Mucosa of descending colon (tissue), 3 donors: Measurements from ENCODE around the gene NCEH1. TPM values are rescaled to one million over a fixed set of nuclear protein-coding genes. Genes with fewer than 3 reads are reported as not detected.
"Not testable (repeated sequence)": the region's sequence is repeated elsewhere in the genome, so short reads cannot be mapped to it uniquely, and the experiment has no call there.

Source experiments
- ATAC-seq: fragments of 200-7000 bp; cut with Tn5 transposase; one replicate; pipeline ENCODE4 v1.9.1; 2020; ENCODE audit warnings: mild to moderate bottlenecking, moderate library complexity
- DNase-seq, 3 donors: peaks; one replicate each; pipeline ENCODE4 v3.0.0-alpha.2; 2020
- H3K36me3 ChIP-seq: fragments of 200-600 bp; one replicate; pipeline ENCODE4 v1.8.0; 2021; ENCODE audit warnings: low read depth, mild to moderate bottlenecking
- H3K4me1 ChIP-seq: fragments of 200-600 bp; one replicate; pipeline ENCODE4 v1.8.0; 2021; ENCODE audit warnings: low read depth, mild to moderate bottlenecking
- H3K4me3 ChIP-seq: fragments of 200-600 bp; one replicate; pipeline ENCODE4 v1.8.0; 2021; ENCODE audit warnings: mild to moderate bottlenecking
- H3K9me3 ChIP-seq: fragments of 200-600 bp; one replicate; pipeline ENCODE4 v1.8.0; 2021; ENCODE audit warnings: mild to moderate bottlenecking
- intact Hi-C, 2 donors: fragments of 100-400 bp; cut with DNase I in 1 of 2; cut with micrococcal nuclease in 1 of 2; formaldehyde crosslinking; loops; one replicate each; pipeline versions ENCODE4 v1.11.0 to v1.11.1; 2022; cut with DNase I, micrococcal nuclease
- total RNA-seq, 3 donors: library from RNA; stranded (reverse); fragmentation: NEBNext Ultra II Directional in 2 of 3; extraction: Animal tissue kit (Norgen Biotek cat#: 25700) in 2 of 3; gene quantifications; one replicate each; pipeline versions ENCODE4 v1.2.1 to v1.2.4, GENCODE V29; 2021 to 2023
- TF ChIP-seq, protein P1 (sequence below): fragments of 200-600 bp; IDR thresholded peaks from one replicate; pipeline ENCODE4 v1.8.0; 2022; ENCODE audit warnings: antibody characterized with exemption, mild to moderate bottlenecking
- donor health status: DM: no; HTN: no; CAD: no; lungs with moderate emphysema.
- donor health status: DM: no; HTN: no; CAD: no.
- donor health status: DM: no; HTN: yes; CAD: no.

Gene NCEH1
- total RNA-seq, 3 donors from 2014 or later: 21.5 to 63.9 (median 53.3) TPM

DNA sequence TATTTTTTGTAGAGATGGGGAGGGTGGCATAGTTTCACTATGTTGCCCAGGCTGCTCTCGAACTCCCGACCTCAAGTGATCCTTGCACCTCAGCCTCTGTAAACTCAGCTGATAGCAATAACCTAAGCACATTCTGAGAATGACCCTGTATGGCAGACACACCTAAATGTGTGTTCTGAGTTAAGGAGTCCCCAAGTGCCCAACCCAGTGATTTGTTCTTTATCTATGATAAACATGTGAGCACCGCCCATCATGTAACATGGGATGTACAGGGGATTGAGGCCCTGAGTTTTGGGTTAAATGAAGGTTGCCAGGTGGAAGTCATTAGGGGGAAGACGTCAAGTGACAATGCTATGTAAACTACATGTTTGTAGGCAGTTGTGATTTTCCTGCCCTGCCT lies 5.7 kb downstream of the NCEH1 start:
- TF ChIP-seq, protein P1, sequence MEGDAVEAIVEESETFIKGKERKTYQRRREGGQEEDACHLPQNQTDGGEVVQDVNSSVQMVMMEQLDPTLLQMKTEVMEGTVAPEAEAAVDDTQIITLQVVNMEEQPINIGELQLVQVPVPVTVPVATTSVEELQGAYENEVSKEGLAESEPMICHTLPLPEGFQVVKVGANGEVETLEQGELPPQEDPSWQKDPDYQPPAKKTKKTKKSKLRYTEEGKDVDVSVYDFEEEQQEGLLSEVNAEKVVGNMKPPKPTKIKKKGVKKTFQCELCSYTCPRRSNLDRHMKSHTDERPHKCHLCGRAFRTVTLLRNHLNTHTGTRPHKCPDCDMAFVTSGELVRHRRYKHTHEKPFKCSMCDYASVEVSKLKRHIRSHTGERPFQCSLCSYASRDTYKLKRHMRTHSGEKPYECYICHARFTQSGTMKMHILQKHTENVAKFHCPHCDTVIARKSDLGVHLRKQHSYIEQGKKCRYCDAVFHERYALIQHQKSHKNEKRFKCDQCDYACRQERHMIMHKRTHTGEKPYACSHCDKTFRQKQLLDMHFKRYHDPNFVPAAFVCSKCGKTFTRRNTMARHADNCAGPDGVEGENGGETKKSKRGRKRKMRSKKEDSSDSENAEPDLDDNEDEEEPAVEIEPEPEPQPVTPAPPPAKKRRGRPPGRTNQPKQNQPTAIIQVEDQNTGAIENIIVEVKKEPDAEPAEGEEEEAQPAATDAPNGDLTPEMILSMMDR: no peak
- peaks cover 24% of the 10 kb centered on the region for H3K4me1 ChIP-seq
- DNase-seq (peak in 1 of 3 donors; percentile 34), ATAC-seq (peak; percentile 63)
- intact Hi-C loops: no loop called here
- H3K36me3 ChIP-seq: no peaks in the 10 kb centered on the region
- no peaks in the 10 kb centered on the region for H3K9me3 ChIP-seq
- H3K4me3 ChIP-seq: no peak overlapping the region

DNA sequence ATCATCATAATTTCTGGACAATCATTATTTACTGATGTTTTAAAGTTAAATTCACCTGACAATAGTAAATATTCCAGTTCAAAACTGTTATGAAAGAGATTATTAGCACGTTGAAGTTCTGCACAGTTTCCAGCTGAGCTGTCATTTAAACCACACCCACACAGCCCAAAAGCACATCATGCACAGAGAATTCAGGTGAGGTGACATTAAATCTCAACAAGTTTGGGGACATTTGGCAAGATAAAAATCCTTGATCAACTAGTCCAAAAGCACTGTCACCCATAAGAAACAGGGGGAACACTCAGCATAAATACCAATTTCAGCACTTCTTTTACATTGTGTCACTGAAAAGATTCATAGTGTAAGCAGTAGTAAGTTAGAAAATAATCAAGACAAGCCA lies 6.9 kb downstream of the NCEH1 start:
- no peak overlapping the region for H3K4me3 ChIP-seq
- no peaks in the 10 kb centered on the region for H3K36me3 ChIP-seq
- peaks cover 13% of the 10 kb centered on the region for H3K4me1 ChIP-seq
- TF ChIP-seq, protein P1: no peak
- ATAC-seq: no peak
- no peaks in the 10 kb centered on the region for H3K9me3 ChIP-seq
- no peak for DNase-seq
- intact Hi-C loops: no loop called here

DNA sequence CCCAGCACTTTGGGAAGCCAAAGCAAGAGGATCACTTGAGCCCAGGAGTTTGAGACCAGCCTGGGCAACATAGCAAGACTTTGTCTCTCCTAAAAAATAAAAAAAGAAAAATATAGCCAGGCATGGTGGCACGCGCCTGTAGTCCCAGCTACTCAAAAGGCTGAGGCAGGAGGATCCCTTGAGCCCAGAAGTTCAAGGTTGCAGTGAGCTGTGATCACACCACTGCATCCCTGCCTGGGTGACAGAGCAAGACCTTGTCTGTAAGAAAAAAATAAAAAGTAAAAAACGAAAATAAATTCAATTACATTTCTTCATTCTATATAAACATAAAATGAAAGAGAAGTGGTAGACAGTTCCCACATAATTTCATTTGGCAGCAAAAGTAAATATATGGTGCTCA lies 8.1 kb downstream of the NCEH1 start:
- H3K36me3 ChIP-seq, H3K4me3 ChIP-seq, ATAC-seq, H3K9me3 ChIP-seq, intact Hi-C loops, DNase-seq, H3K4me1 ChIP-seq: not testable (repeated sequence)

DNA sequence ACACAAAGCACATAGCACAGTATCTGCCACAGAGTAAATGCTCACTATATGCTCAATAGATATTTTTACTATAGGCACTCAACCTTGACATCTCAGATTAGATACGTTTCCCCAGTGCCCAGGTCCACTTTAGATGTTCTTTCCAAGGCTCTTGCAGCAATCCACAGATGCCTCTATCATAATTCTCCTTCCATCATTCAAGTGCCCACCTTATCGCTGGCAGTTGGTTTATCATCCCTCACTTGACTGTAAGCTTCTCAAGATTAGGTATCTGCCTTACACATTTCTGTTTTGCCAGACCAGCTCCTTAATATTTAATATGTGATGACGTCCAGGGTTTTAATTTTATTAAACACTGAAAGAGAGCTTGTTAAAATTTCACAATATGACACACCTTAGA lies 8.6 kb downstream of the NCEH1 start:
- Histone ChIP-seq H3K4me3 (no peak overlapping the region), H3K4me1 (peaks cover 14% of the 10 kb centered on the region), H3K9me3 (no peaks in the 10 kb centered on the region), H3K36me3 (no peaks in the 10 kb centered on the region)
- ATAC-seq (no peak), DNase-seq (no peak)
- intact Hi-C loops: no loop called here
- TF ChIP-seq, protein P1: no peak

DNA sequence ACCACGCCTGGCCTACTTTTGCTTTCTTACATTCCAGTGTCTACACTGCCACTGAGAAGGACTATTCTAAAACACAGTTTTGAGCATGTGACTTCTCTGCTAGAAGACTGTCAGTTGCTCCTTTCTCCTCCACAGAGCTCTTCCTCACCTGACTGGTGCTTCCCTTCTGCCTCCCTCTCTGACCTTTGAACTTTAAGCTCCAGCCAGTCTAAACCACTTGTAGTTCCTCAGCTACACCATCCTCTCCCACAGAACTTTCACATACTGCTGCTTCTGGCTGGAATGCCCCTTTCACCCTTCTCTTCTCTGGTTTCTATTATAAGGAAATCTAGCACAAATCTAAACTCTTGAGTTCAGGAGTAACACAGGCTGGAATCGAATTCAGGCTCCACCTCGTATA lies 9.1 kb downstream of the NCEH1 start:
- intact Hi-C loops: no loop called here
- peak; percentile 78 for ATAC-seq
- no peak overlapping the region for H3K4me3 ChIP-seq
- H3K9me3 ChIP-seq: no peaks in the 10 kb centered on the region
- H3K4me1 ChIP-seq: peaks cover 19% of the 10 kb centered on the region
- TF ChIP-seq, protein P1: no peak
- DNase-seq: peak in 1 of 3 donors; percentile 49
- no peaks in the 10 kb centered on the region for H3K36me3 ChIP-seq

DNA sequence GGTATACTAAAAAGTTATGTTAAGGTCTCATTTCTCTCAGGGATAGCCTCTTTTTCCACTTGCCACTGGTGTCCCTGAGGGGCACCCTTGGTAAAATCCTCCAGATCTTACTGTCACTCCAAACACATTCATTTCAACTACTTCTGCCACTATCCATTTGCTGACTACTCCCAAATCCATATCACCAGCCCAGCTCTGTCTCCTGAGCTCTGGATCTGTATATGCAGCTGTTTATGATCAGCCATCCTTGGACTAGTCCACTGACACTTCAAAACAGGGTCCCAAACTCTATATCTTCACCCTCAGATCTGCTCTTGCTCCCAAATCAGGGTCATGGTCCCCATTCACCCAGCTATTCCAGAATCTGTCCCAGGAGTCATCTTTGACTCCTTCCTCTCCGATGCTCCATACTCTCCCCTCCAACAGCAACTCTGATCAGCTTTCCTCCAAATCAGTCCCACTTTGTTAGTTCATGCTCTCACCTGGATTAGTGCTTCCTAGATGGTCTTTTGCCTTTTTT lies 9.9 kb downstream of the NCEH1 start:
- no peaks in the 10 kb centered on the region for H3K36me3 ChIP-seq
- ATAC-seq: no peak
- TF ChIP-seq, protein P1: no peak
- H3K4me3 ChIP-seq: no peak overlapping the region
- intact Hi-C loops: no loop called here
- H3K9me3 ChIP-seq: no peaks in the 10 kb centered on the region
- peaks cover 26% of the 10 kb centered on the region for H3K4me1 ChIP-seq
- DNase-seq: no peak
